Heart left ventricle (tissue), 13 donors: ENCODE results near the gene CD68.

Experiments used
- POLR2A ChIP-seq, 2 donors: fragments of 450-650 bp; IDR thresholded peaks; one replicate each; pipeline ENCODE4 v1.6.1; 2017; ENCODE audit warnings: antibody characterized with exemption in 2 of 2, mild to moderate bottlenecking in 2 of 2, moderate library complexity in 2 of 2
- TF ChIP-seq, protein P1 (sequence below), 12 donors: fragments of 200-600 bp; sonication (generic) in 4 of 12; IDR thresholded peaks; one replicate each; pipeline versions ENCODE4 v1.5.0 to v1.8.0; 2018 to 2022; ENCODE audit warnings: antibody characterized with exemption in 12 of 12, mild to moderate bottlenecking in 5 of 12
- donor health status: ischemic (EF 13 %, LVEDD 7.1; RV severe dilation, severe dysfunction).
- donor health status: DM: no; HTN: yes; CAD: no.
- donor health status: DM: no; HTN: no; CAD: no.
- donor health status: ischemic (EF 25% LVEDD 6.9; RV normal size, moderate dysfunction).
- donor health status: ischemic (EF 25% LVEDD 5.7; RV mildly dilated, moderate dysfunction).
- donor health status: ischemic (EF 35%, LVEDD 5.7; RV mildly dilated, moderate dysfunction).
- donor health status: nonischemic (EF 11% LVEDD 7.7; RV severe dilation, severe dysfunction).
- donor health status: DM: yes; HTN: yes; CAD: no.
- donor health status: PGD.
- donor health status: ischemic (EF 29% LVEDD 5.4; RV normal size, mild dysfunction).
- donor health status: nonischemic (EF 23%, LVEDD 6.1; RV moderate dilation, normal function).

DNA sequence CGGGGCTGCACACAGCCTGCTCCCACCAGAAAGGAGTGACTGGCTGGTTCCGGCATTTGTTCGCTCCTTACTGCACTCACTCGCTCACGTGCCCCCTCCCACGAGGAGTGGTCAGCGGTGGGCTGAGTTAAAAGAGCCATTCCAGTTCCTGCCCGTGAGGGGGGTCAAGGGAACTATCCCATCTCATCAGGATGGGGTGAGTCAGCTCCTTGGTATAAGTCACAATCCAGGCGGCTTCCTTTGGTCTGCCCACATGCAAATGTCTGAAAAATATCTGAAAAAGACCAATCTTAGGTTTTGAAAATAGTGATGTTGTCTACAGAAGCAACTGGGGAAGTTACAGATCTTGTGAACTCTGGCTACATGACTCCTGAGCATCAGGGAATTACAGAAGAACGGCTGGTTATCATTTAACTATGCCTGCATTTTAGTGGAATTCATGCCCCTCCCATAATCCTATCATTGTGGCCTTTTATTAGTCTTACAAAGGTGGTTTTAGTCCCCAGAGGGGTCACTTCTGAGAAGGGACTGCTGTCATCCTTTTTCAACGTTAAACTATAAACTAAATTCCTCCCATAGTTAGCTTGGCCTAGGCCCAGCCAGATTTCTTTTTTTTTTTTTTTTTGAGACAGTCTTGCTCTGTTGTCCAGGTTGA lies 40.4 kb upstream of the CD68 start:
- TF ChIP-seq, protein P1, sequence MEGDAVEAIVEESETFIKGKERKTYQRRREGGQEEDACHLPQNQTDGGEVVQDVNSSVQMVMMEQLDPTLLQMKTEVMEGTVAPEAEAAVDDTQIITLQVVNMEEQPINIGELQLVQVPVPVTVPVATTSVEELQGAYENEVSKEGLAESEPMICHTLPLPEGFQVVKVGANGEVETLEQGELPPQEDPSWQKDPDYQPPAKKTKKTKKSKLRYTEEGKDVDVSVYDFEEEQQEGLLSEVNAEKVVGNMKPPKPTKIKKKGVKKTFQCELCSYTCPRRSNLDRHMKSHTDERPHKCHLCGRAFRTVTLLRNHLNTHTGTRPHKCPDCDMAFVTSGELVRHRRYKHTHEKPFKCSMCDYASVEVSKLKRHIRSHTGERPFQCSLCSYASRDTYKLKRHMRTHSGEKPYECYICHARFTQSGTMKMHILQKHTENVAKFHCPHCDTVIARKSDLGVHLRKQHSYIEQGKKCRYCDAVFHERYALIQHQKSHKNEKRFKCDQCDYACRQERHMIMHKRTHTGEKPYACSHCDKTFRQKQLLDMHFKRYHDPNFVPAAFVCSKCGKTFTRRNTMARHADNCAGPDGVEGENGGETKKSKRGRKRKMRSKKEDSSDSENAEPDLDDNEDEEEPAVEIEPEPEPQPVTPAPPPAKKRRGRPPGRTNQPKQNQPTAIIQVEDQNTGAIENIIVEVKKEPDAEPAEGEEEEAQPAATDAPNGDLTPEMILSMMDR (IDR thresholded peaks at IDR 0.05): no peak
- TF ChIP-seq POLR2A (IDR thresholded peaks at IDR 0.05): no peak
